NCI-H187 treated with DMSO at 0.1 percent for 48 hours (cell line): ENCODE data around the gene LCP1.

ENCODE experiments used
- DNase-seq: peaks from one replicate; lab custom pipeline; 2025; lab: John Stamatoyannopoulos, UW

The LCP1 gene

GRCh38 chr13:46126552-46127357 lies 55.2 kb downstream of the LCP1 start:
- DNase-seq: no peak

GRCh38 chr13:46126056-46126455 lies 55.9 kb downstream of the LCP1 start:
- no peak for DNase-seq

GRCh38 chr13:46124967-46125933 lies 56.7 kb downstream of the LCP1 start:
- DNase-seq: no peak

- DNase-seq: no peak
Measured at GRCh38 chr13:46124531-46124966, 57.4 kb downstream of the LCP1 start.

- DNase-seq: no peak
Measured at GRCh38 chr13:46122304-46122703, 59.7 kb downstream of the LCP1 start.

GRCh38 chr13:46121597-46122163 lies 60.3 kb downstream of the LCP1 start:
- no peak for DNase-seq

GRCh38 chr13:46121033-46121432 lies 60.9 kb downstream of the LCP1 start:
- no peak for DNase-seq

DNA sequence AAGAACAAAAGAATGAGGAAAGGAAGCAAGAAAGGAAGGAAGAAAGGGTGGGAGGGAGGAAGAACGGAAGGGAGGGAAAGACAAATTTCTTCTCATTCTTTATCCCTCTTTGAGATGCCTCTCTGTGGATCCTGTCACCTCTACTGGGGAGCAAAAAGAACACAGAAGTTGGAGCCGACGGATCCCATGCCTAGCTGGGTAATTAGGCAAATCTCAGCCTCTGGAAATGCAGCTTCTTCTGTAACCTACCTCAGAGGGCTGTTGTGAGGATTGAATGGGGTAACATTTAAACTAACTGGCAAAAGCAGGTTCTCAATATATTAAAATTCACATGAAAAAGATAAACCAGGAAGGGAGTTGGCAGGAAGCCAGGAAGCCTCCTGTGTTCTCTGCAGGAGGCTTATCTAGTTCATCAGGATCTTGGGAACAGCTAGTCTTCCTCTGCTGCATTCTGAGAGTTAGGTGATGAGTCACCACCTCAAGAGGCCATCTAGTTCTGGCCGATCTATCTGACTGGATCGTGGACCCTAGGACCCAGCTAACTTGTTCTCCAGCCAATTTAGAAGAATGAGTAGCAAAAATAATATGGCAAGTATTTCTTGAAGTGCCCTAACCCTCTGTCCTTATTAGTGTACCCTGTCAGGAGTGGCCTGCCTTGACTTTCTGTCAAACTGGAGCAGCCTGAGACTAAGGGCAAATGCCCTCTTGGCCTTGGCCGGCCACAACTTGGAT lies 61.9 kb downstream of the LCP1 start:
- DNase-seq: no peak

GRCh38 chr13:46116653-46117502 lies 65.1 kb downstream of the LCP1 start:
- no peak for DNase-seq

DNA sequence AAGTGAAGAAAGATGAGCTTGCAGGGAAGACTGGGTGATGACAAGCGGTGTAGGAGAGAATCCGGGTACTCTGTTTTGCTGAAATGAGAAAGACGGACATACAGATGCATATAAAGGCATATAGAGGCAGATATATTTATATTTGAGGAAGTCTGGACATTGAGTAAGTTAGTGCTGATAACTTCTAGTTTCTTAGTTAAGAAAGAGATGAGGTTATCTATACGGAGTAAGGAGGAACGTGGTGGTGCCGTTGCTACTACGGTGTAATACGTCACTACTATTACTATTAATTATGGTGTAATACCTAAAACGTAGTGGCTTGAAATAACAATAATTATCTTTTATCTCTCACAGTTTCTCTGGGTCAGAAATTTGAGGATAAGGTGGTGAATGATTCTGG lies 67.4 kb downstream of the LCP1 start:
- DNase-seq: no peak

DNA sequence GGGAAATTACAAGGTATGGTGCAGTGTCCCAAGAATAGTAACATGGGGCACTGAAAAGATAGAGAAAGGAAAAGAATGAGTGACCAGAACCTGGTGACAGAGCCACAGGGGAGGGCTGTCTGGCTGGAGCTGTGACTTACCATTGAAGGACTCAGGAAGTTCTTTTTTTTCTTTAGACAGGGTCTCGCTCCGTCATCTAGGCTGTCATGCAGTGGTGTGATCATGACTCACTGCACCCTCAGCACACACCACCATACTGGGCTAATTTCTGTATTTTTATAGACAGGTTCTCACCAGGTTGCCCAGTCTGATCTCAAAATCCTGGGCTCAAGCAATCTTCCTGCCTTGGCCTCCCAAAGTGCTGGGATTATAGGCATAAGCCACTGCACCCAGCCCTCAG lies 68.4 kb downstream of the LCP1 start:
- DNase-seq: no peak

GRCh38 chr13:46111151-46111550 lies 70.8 kb downstream of the LCP1 start:
- DNase-seq: no peak

DNA sequence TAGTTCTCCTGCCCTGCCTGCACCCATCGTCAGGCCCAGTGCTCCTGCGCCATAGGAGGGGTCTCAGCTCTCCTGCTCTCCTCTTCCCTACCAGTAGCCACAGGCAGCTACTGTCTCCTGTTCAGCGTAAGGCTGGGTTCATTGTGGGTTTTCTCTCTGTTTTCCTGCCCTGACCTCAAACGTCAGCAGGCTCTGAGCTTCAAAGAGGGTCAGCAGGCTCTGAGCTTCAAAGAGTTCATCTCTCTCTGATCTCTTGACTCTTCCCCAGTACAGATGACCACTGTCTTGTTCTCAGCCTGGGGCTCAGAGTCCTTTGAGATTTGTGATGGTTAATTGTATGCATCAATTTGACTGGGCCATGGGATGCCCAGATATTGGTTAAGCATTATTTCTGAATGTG lies 72.5 kb downstream of the LCP1 start:
- no peak for DNase-seq

DNA sequence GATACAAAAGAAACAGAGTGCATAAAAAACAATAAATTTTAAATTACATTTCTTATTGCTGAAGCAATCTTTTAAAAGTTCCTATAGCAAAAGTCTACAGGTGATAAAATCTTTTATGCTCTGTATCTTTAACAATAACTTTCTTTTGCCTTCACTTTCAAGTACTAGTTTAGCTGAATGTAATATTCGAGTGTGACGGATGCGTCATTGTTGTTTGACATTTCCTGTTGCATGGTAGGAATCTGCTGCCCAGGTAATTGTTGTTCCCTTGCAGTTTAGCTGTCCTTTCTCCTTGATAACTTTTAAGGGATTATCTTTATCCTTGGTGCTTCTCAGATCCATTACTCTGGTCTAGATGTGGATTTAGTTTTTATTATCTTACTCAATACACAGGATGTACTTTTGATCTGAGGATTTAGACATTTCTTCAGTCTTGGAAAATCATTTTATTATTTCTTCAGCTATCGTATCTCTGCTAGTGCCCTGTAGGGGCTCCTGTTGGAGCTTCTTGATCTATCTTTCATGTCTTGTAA lies 75.1 kb downstream of the LCP1 start:
- no peak for DNase-seq

- DNase-seq: no peak
Measured at GRCh38 chr13:46104868-46105267, 77.1 kb downstream of the LCP1 start, which contains the start of gene CPB2. CPB2 (minus strand) TSS chr13:46105033; CDS start chr13:46105009, 24 bp downstream.

DNA sequence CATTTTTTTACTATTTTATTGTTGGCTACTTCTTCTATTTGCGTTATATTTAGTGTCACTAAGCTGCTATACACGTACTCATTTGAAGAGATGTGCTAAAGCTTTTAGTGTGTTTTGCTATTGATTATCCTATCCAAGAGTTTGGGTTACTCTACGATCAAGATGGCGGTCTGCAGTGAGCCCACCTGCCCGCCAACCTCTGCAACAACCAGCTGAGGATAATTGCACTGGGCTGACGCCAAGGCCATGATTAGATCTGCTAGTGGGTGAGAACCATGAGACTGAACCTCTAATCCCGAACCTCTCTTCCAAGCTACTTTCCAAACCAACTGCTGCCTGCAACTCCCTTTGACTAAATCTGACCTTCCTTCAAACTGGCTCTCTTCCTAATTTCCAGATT lies 78.9 kb downstream of the LCP1 start:
- DNase-seq: no peak

GRCh38 chr13:46102255-46102605 lies 79.7 kb downstream of the LCP1 start:
- no peak for DNase-seq

- DNase-seq: no peak
Measured at GRCh38 chr13:46101484-46102254, 80.3 kb downstream of the LCP1 start.

- no peak for DNase-seq
Measured at GRCh38 chr13:46101002-46101401, 81.0 kb downstream of the LCP1 start.
